ENCODE results near the gene ZBP1. TPM values are rescaled to one million over a fixed set of nuclear protein-coding genes. Genes with fewer than 3 reads are reported as not detected.

Gene ZBP1
- total RNA-seq, 1 experiment from 2014 or later, result not detected

DNA sequence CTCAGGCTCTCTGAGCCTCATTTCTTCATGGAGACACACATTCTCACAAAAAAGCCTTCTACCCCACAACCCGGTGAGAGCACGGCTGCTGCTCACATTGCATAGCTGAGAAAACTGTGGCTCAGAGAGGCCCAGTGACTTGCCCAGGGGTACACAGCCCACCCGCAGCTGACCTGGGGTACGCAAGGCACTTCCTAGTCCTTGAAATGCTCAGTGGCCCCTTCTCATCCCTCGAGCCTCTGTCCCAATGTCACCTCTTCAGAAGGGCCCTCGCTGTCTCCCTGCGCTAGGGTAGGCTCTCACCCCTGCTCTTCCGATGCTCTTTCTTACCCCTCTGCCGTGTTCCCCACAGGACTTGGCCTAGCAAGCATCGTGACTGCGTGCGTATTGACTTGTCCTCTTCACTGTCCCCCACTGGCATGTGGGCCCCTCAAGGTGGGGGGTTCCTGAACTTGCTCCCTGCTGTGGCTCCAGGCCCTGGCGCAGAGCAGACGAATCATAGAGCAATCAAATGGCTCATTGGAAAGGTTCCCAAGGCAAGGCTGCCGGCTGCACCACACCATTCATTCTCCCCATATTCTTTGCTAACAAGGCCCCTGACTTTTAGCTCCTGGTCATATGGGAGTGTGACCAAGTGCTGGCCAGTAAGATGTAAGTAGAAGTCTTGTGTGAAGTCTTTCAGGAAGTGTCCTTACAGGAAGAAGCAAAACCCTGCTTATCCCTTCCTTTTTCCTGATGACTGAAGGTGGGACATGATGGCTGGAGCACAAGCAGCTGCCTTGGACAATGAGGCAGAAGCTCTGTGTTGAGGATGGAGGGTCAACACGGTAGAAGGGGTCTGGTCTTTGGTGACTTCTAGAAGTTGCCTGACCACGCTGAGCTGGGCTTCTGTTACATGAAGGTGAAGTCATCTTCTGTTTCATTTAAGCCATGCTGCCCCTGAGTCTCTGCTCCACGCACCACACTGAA is 36.7 kb downstream of the ZBP1 start:
- ATAC-seq, result 0 out of 2 replicates have a peak, but pooled peaks have one; percentile 5
- ChIA-PET RAD21 (ENCODE audit: low non-redundant PET in 1 of 2, low total read pairs in 2 of 2, uncharacterized antibody in 2 of 2, unreplicated experiment in 2 of 2) (no interaction called here), POLR2A (no interaction called here), CTCF (no interaction called here)
- Histone ChIP-seq H3K4me2 (ENCODE audit: low read length) (no peak overlapping the region), H3K4me3 (replicated peaks in 1 of 2; ENCODE audit: low read depth in 1 of 2, low read length in 2 of 2) (no peak overlapping the region), H3K36me3 (ENCODE audit: control insufficient read depth in 1 of 2, insufficient read depth in 2 of 2, low read length in 2 of 2) (no peaks in the 10 kb centered on the region), H3K79me2 (ENCODE audit: insufficient read depth, low read length) (no peaks in the 10 kb centered on the region), H2AFZ (ENCODE audit: low read depth, low read length, poor library complexity, severe bottlenecking) (no peak overlapping the region), H3K27ac (ENCODE audit: low read depth, low read length) (no peak overlapping the region), H3K9me2 (ENCODE audit: insufficient read depth) (no peaks in the 10 kb centered on the region), H3K9ac (ENCODE audit: low read length) (no peak overlapping the region), H4K20me1 (ENCODE audit: insufficient read depth) (no peaks in the 10 kb centered on the region), H3K4me1 (ENCODE audit: control insufficient read depth in 1 of 2, insufficient read depth in 2 of 2, low read length in 2 of 2) (no peaks in the 10 kb centered on the region), H3K27me3 (ENCODE audit: insufficient read depth, low read length) (peaks cover 40% of the 10 kb centered on the region), H3K9me3 (ENCODE audit: control insufficient read depth in 1 of 2, insufficient read depth in 1 of 2, low read depth in 1 of 2, low read length in 2 of 2) (no peaks in the 10 kb centered on the region)
- no peak for TF ChIP-seq FOSL1 (IDR thresholded peaks at IDR 0.05; ENCODE audit: low read depth)
- no peak for TF ChIP-seq ELF1 (IDR thresholded peaks at IDR 0.05; ENCODE audit: borderline replicate concordance, low read depth)
- TF ChIP-seq, protein P1, sequence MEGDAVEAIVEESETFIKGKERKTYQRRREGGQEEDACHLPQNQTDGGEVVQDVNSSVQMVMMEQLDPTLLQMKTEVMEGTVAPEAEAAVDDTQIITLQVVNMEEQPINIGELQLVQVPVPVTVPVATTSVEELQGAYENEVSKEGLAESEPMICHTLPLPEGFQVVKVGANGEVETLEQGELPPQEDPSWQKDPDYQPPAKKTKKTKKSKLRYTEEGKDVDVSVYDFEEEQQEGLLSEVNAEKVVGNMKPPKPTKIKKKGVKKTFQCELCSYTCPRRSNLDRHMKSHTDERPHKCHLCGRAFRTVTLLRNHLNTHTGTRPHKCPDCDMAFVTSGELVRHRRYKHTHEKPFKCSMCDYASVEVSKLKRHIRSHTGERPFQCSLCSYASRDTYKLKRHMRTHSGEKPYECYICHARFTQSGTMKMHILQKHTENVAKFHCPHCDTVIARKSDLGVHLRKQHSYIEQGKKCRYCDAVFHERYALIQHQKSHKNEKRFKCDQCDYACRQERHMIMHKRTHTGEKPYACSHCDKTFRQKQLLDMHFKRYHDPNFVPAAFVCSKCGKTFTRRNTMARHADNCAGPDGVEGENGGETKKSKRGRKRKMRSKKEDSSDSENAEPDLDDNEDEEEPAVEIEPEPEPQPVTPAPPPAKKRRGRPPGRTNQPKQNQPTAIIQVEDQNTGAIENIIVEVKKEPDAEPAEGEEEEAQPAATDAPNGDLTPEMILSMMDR (IDR thresholded peaks at IDR 0.05 in 2 of 3, conservative IDR thresholded peaks at IDR 0.05 in 1 of 3; ENCODE audit: borderline replicate concordance in 1 of 3, insufficient read depth in 1 of 3, low read depth in 2 of 3, low read length in 2 of 3), result no peak
- no peak for TF ChIP-seq SP1 (IDR thresholded peaks at IDR 0.05; ENCODE audit: low read depth)
- no peak for TF ChIP-seq JUND (IDR thresholded peaks at IDR 0.05)
- no peak for TF ChIP-seq EGR1 (IDR thresholded peaks at IDR 0.05; ENCODE audit: low read depth)
- no TSS peak for BruUV-seq (replicated peaks)
- intact Hi-C loops (cut with micrococcal nuclease), result no loop called here
- no peak for DNase-seq (ENCODE audit: low read depth, low spot score)

All from HCT116 (cell line).